GM18499 (cell line): ENCODE results near the gene SLC2A4.

Experiments used
- ATAC-seq: cut with Tn5 transposase; IDR thresholded peaks from one replicate; pipeline ENCODE4 v1.9.1; 2021; ENCODE audit warnings: moderate number of reproducible peaks; ENCODE audit not compliant: insufficient read depth, unreplicated experiment

SLC2A4 gene

DNA sequence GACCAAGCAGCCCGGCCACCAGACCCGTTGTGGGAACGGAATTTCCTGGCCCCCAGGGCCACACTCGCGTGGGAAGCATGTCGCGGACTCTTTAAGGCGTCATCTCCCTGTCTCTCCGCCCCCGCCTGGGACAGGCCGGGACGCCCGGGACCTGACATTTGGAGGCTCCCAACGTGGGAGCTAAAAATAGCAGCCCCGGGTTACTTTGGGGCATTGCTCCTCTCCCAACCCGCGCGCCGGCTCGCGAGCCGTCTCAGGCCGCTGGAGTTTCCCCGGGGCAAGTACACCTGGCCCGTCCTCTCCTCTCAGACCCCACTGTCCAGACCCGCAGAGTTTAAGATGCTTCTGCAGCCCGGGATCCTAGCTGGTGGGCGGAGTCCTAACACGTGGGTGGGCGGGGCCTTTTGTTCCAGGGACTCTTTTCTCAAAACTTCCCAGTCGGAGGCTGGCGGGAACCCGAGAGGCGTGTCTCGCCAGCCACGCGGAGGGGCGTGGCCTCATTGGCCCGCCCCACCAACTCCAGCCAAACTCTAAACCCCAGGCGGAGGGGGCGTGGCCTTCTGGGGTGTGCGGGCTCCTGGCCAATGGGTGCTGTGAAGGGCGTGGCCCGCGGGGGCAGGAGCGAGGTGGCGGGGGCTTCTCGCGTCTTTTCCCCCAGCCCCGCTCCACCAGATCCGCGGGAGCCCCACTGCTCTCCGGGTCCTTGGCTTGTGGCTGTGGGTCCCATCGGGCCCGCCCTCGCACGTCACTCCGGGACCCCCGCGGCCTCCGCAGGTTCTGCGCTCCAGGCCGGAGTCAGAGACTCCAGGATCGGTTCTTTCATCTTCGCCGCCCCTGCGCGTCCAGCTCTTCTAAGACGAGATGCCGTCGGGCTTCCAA is at the start of gene SLC2A4:
SLC2A4 (plus strand) TSS at position 645 of the 879 bp plus-strand sequence; CDS start at position 862, 217 bp downstream.
- no peak for ATAC-seq

DNA sequence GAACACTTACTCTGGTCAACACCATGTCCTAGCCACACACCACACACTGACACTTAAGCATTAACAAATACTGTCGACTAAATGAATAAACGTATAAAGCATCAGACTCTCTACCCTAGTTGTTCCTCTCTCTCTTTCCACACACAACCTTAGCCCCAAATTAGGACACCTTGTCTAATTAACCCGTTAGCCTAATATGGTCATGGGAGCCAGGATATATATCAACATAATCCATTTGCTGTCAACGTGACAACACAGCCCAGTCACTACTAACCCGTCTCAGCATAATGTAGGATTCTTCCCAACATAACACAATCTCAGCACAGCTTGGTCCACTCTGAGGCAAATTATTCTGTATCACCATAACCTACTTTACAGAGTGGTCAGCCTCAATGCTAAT is 49.4 kb upstream of the SLC2A4 start:
- no peak for ATAC-seq

GRCh38 chr17:7233701-7234082 is 47.8 kb upstream of the SLC2A4 start:
- ATAC-seq: no peak

GRCh38 chr17:7234083-7234951 is 47.2 kb upstream of the SLC2A4 start, which contains the start of gene DVL2:
DVL2 (minus strand) TSS chr17:7234517; CDS start chr17:7234262, 255 bp downstream.
- ATAC-seq: peak; percentile 38

DNA sequence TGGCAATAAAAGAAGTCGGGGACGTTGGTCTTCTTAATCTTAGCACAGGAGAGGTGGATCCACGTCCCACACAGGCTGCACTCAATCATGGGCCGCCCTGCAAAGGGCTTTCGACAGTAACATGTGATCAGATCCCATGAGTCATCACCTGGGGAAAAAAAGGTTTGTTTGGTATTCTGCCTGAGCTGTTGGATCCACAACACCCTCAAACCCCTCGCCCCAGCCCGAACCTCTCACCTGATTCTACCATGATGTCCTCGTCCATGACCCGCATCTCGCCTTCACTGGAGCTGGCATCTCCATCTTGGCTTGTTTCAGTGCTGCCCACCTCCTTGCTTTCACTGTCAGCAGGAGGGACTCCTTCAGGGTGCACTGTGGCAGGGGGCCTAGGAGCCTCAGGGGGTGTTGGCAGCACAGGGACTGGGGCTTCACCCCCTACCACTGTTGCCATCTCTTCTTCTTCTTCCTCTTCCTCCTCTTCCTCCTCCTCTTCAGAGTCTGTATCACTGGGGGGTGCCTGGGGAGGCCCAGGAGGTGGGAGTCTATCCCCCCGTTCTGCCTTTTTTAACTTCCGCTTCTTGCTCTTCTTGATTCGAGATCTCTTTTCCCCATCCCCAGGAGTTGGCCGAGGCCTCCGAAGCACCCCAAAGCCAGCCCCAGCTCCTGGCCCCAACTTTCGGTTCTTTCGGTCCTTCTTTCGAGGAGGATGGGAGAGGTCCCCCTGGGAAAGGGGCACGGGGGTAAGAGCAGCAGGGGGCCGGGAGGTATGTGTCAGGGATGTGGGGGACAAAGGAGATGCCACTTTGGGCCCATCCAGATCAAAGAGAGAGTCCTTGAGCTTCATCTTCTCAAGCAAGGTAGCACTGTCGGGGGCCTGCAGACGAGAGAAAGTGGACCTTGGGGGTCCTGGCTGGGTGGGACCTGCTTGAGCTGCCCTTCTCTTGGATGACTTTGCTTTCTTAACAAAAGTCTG is 45.5 kb upstream of the SLC2A4 start:
- ATAC-seq: no peak

- no peak for ATAC-seq
Measured at GRCh38 chr17:7236808-7237207, 44.7 kb upstream of the SLC2A4 start.

GRCh38 chr17:7237266-7237760 is 44.2 kb upstream of the SLC2A4 start:
- ATAC-seq: no peak

- ATAC-seq: no peak
Measured at GRCh38 chr17:7237761-7238419, 43.6 kb upstream of the SLC2A4 start.

DNA sequence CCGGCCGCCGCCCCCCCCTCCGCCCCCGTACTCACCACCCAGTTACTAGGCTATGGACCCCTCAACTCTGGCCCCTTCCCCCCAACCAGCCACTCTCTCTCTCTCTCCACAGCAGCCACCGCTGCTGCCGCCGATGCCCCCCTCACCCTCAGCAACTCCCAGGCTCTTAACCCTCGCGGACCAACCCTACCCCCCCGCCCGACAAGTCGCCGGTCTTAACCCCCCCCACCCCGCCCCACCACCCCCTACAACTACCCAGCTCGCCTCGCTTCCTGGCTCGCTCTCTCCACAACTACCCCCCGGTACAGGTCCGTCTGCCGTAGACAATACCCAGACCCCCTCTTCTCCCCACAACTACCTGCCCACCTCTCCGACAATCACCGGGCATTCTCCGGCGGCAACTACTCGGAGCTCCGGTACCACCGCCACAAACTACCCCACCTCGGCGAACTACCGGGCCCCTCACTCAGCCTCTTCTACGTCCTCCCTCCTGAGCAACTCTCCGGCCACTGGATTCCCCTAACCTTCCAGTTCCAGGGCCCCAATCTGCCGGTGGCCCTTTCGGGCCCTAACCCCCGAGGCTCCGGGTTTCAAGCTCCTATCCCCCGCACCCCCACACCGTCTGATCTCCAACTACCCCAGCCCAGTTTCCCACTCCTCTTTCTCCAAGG is 43.0 kb upstream of the SLC2A4 start:
- ATAC-seq: no peak

GRCh38 chr17:7239091-7240027 is 42.2 kb upstream of the SLC2A4 start, which contains the start of gene PHF23:
PHF23 (minus strand) TSS chr17:7239457; CDS start chr17:7239279, 178 bp downstream.
- peak; percentile 32 for ATAC-seq

- no peak for ATAC-seq
Measured at GRCh38 chr17:7240375-7240774, 41.1 kb upstream of the SLC2A4 start.

DNA sequence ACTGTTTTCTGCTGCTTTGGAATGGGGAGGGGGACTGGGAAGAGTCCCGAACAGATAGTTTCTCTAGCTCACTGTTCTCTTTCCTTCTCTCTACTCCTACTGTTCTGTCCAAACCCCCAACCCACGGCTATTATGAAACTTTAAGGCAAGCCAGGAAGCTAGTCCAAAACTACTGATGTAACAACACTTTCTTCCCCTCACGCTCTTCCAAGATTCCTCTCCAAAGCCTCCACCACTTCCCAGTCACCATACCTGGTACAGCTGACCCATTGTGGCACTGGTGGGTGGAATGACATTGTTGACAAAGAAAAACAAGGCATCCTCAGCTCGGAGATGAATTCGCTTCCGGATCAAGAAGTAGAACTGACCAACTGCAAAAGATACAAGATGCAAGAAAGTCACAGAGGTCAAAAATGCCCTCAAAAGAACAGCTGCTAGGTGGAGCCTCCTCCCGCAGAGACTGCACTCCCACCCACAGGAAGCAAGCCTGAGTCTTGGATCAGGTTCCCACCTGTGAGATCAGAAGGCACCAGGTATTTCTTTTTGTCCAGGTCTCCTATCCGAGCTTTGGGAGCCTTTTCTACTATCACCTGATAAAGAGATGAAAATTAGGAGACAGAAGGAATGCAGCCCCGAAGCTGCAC is 40.3 kb upstream of the SLC2A4 start:
- ATAC-seq: no peak

GRCh38 chr17:7241783-7242716 is 39.5 kb upstream of the SLC2A4 start, which contains the start of gene GABARAP:
GABARAP (minus strand) TSS chr17:7242449; CDS start chr17:7242330, 119 bp downstream.
- no peak for ATAC-seq

DNA sequence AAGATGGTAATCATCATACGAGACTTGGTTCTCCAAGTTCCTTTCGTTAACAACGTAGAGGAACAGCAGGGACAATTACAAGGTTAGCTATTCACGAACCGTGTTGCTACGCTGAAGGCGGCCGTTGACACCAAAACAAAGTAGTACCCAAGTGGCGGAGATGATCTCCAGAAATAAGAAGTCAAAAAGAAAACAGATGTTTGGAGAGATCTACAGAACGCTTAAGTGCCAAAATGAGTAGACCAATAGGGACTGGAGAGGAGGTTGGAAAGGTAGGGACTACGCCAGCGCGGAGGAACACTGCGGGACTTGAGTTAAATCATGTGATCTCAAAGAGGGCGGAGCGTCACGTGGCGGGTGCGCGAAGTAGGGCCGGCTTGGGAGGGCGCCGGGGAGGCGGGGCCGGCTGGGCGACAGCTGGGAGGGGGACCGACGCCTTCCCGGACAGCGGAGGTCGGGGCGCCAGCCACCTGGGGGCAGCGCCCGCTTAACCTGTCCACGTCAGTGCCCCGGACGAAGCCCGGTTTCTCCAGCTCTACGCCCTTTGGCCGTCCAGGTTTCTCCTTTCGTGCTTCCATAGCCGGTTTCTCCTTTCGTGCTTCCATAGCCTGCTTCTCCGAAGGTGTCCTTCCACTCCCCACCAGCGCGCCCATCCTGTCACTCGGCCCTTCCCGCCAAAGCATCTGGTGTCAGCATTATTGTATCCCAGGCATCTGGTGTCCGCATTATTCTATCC is 38.6 kb upstream of the SLC2A4 start:
- no peak for ATAC-seq

DNA sequence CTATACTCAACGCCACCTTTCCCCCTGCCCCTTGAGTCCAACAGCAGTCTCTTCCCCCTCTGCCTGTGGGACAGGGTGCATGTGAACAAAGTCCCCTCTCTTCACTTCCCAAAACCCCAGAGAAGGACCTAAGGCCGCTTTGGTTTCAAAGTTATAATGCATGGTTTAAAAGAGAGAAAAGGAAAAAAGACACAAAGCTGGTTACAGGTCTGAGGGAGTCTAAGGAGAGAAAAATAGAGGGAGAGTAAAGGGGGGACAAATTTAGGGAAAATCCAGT is 38.1 kb upstream of the SLC2A4 start:
- no peak for ATAC-seq
